Hindlimb muscle (tissue), 1 donor: ENCODE results near the gene PCBP2. TPM values are rescaled to one million over a fixed set of nuclear protein-coding genes. Genes with fewer than 3 reads are reported as not detected.

ENCODE experiments used
- DNase-seq: peaks from one replicate; pipeline ENCODE4 v3.0.0-alpha.2; 2013
- polyA plus RNA-seq: library from polyadenylated mRNA; unstranded; fragments of 120-200 nt; gene quantifications from one replicate; pipeline ENCODE4 v1.2.1, GENCODE V29; 2013; ENCODE audit not compliant: insufficient read length

The PCBP2 gene
- polyA plus RNA-seq, 1 donor, result 560 TPM

DNA sequence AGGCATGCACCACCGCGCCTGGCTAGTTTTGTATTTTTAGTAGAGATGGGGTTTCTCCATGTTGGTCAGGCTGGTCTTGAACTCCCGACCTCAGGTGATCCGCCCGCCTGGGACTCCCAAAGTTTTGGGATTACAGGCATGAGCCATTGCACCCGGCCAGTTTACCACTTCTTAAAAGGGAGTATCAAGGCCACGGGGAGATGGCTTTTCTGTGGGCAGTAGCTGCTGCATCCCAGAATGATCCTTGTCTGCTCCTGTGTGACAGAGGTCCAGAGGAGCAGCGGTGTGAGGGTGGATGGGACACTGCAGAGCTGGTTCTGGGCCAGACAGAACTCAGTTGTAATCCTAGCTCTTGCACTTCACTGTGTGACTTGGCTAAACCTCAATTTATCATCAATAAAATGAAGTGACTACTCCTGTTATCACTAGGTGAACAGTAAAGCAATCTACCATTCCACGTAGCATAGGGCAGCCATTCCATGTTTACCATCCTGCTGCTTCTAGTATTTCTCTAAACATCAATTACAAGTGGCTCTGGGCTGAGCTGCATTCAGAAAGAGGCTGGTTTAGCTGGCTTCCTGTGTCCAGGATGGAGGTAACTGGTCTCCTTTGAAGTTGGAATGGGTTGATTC, 58.4 kb downstream of the PCBP2 start:
- no peak for DNase-seq

DNA sequence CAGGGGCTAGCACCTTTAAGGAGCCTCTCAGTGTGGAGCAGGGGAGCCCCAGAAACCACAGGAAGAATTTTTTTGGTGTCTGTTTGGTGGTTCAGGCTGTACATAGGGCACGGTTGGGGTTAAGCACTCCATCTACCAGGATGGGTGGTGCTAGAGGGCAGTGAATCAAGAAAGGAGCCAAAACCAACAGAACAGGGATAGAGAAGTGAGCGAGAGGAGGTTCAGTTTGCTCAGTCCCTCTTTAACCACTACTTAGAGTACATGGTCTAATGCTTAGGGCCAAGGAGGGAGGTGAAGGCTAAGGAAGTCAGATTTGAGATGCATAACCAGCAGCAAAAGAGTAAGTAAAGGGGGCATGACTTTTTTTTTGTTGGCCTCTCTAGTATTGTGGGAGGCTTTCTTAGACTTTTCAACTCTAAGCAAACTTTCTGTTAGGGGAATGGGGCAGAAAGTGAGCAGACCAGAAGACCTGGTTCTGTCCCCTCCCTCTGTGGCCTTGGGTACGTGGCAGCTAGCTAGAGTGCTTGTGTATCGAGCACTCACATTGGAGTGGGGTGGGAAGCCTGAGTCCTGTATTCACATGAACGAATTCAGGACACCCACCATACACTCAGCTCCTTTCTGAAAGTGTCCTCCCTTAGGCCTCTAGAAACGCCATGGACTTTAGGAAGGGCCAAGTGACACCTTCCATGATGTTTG, 62.0 kb downstream of the PCBP2 start:
- DNase-seq, result no peak

GRCh38 chr12:53514628-53515290, 62.9 kb downstream of the PCBP2 start:
- DNase-seq, result no peak

GRCh38 chr12:53515291-53515680, 63.4 kb downstream of the PCBP2 start:
- DNase-seq, result no peak

GRCh38 chr12:53516758-53517455, 65.0 kb downstream of the PCBP2 start:
- no peak for DNase-seq

DNA sequence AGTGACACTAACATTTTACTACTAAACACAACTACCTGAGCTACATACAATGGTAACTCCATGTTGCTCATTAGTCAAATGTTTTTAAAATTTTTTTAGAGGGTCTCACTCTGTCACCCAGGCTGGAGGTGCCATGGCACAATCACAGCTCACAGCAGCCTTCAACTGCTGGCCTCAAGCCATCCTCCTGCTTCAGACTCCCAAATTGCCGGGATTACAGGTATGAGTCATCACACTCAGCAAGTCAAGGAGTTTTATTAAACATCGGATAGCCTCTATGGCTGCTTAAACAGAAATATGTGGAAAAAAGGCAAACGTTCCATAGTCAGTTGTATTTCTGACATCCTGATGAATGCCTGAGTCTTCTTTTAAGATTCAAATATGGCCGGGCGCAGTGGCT, 66.5 kb downstream of the PCBP2 start:
- no peak for DNase-seq

GRCh38 chr12:53523131-53523530, 71.2 kb downstream of the PCBP2 start:
- DNase-seq, result no peak

DNA sequence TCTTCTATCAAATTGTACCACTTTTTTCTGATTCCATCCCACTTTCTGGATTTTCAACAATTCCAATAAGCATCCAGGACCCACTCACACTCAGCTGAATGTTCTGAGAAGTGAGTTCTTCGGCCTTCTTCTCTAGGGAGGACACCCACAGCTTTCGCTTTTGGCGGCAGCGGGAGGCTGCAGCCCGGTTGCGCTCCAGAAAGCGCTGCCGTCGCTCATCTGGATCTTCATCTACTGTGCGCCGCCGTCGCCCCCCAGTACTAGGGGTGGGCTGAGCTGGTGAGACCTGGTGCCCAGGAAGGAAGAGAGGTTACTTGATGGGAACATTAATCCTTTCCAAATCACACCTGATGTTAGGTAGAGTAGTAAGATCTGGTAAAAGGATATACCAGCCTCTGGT, 72.6 kb downstream of the PCBP2 start:
- DNase-seq, result no peak

GRCh38 chr12:53530061-53530460, 78.2 kb downstream of the PCBP2 start:
- DNase-seq, result no peak

Other genes starting within 250 kb of the PCBP2 start
- 0.76 TPM for gene ITGB7, start 244.9 kb upstream of the PCBP2 start, polyA plus RNA-seq
- 24.8 TPM for gene RARG, start 219.9 kb upstream of the PCBP2 start, polyA plus RNA-seq
- 5.1 TPM for gene ESPL1, start 183.8 kb upstream of the PCBP2 start, polyA plus RNA-seq
- gene PFDN5, start 156.6 kb upstream of the PCBP2 start, polyA plus RNA-seq, result 416 TPM
- gene MYG1, start 152.4 kb upstream of the PCBP2 start, polyA plus RNA-seq, result 38.9 TPM
- 55.9 TPM for gene AAAS, start 130.5 kb upstream of the PCBP2 start, polyA plus RNA-seq
- gene SP7, start 115.7 kb upstream of the PCBP2 start, polyA plus RNA-seq, result 0.13 TPM
- gene SP1, start 71.9 kb upstream of the PCBP2 start, polyA plus RNA-seq, result 39.9 TPM
- not detected for gene AMHR2, start 28.2 kb upstream of the PCBP2 start, polyA plus RNA-seq
- 50.8 TPM for gene PRR13, start 10.4 kb upstream of the PCBP2 start, polyA plus RNA-seq
- gene MAP3K12, start 47.4 kb downstream of the PCBP2 start, polyA plus RNA-seq, result 18.4 TPM
- 24.7 TPM for gene TARBP2, start 49.2 kb downstream of the PCBP2 start, polyA plus RNA-seq
- 0.48 TPM for gene NPFF, start 55.4 kb downstream of the PCBP2 start, polyA plus RNA-seq
- gene ATF7, start 174.3 kb downstream of the PCBP2 start, polyA plus RNA-seq, result 54.4 TPM
- 826 TPM for gene ATP5MC2, start 224.0 kb downstream of the PCBP2 start, polyA plus RNA-seq